ENCODE data around the gene LRMDA. TPM values are rescaled to one million over a fixed set of nuclear protein-coding genes. Genes with fewer than 3 reads are reported as not detected.

LRMDA gene
- total RNA-seq, 2 experiments from 2014 or later: not detected

DNA sequence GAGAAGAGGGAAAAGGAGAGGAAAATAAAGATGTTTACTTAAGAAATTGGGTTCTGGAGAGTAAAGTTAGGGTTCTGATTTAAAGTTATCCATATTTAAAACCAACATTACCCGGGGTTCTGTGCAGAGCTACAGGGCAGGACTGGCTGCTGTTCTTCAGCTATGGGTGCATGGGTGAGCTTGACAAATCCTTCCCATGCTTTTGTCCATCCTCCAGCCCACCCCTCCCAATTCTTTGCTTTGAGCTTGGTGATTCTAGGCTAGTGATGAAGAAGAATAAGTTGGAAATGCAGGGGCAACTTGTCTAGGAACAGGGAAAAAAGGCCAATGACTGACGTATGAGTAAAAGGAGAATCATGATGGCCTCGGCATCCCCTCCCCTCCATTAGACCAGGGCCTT lies 636.0 kb downstream of the LRMDA start:
- H3K27me3 Mint-ChIP-seq (ENCODE audit: low read depth): peaks cover 2% of the 10 kb centered on the region
- no peaks in the 10 kb centered on the region for H3K4me1 Mint-ChIP-seq (ENCODE audit: low read depth)
- no peaks in the 10 kb centered on the region for H3K9me3 Mint-ChIP-seq
- CTCF ChIA-PET: interaction anchor here (0.9 kb wide), 1 partner anchor 15 kb away, joined by 4 read pairs; no protein-coding TSS in a partner anchor
- H3K36me3 Mint-ChIP-seq (ENCODE audit: low read depth): no peaks in the 10 kb centered on the region
- DNase-seq: no peak
- intact Hi-C loops (cut with micrococcal nuclease): no loop called here
- no peak overlapping the region for H3K4me3 Mint-ChIP-seq
- H3K27ac Mint-ChIP-seq: no peak overlapping the region

DNA sequence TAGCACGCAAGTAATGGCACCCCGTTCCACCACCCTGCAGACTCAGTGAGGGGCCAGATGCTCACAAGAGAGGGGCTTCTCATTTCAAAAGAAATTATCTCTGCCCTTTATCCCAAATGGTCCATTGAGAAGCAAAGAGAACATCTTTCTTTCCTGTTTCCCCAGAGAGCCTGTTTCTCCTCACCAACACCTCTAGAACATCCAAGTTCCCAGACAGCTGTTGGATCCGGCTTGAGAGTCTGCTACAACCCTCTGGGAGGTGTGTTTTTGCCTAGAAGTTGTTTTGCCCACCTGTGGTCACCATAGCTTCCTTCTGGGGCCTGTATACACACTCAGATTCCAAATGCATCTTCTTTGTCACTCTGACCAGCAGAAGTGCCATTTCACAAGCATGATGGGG lies 637.4 kb downstream of the LRMDA start:
- no peak for DNase-seq
- no peaks in the 10 kb centered on the region for H3K36me3 Mint-ChIP-seq (ENCODE audit: low read depth)
- peaks cover 2% of the 10 kb centered on the region for H3K27me3 Mint-ChIP-seq (ENCODE audit: low read depth)
- H3K27ac Mint-ChIP-seq: no peak overlapping the region
- CTCF ChIA-PET: no interaction called here
- no peaks in the 10 kb centered on the region for H3K9me3 Mint-ChIP-seq
- H3K4me1 Mint-ChIP-seq (ENCODE audit: low read depth): no peaks in the 10 kb centered on the region
- H3K4me3 Mint-ChIP-seq: no peak overlapping the region
- intact Hi-C loops (cut with micrococcal nuclease): no loop called here

DNA sequence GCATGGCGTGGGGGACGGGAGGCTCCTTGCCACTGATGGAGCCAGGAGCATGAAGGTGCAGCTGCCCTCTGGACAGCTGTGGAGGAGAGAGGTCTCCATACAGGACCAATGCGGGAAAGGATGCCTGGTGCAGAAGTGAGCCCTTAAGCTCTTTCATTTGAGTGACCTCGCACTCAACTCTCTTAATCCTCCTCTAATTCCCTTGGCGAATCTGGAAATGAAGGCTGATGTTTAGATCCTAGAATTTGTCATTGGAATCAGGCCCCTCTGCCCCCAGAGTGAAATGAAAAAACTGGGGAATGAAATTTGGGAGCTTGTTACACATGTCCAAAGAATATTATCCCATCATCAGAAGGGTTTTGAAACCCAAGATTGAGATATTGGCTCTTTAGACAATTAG lies 639.5 kb downstream of the LRMDA start:
- CTCF ChIA-PET: no interaction called here
- Mint-ChIP-seq H3K4me3 (no peak overlapping the region), H3K27ac (no peak overlapping the region), H3K4me1 (ENCODE audit: low read depth) (no peaks in the 10 kb centered on the region), H3K9me3 (no peaks in the 10 kb centered on the region), H3K36me3 (ENCODE audit: low read depth) (no peaks in the 10 kb centered on the region), H3K27me3 (ENCODE audit: low read depth) (peaks cover 4% of the 10 kb centered on the region)
- intact Hi-C loops (cut with micrococcal nuclease): no loop called here
- DNase-seq: no peak

DNA sequence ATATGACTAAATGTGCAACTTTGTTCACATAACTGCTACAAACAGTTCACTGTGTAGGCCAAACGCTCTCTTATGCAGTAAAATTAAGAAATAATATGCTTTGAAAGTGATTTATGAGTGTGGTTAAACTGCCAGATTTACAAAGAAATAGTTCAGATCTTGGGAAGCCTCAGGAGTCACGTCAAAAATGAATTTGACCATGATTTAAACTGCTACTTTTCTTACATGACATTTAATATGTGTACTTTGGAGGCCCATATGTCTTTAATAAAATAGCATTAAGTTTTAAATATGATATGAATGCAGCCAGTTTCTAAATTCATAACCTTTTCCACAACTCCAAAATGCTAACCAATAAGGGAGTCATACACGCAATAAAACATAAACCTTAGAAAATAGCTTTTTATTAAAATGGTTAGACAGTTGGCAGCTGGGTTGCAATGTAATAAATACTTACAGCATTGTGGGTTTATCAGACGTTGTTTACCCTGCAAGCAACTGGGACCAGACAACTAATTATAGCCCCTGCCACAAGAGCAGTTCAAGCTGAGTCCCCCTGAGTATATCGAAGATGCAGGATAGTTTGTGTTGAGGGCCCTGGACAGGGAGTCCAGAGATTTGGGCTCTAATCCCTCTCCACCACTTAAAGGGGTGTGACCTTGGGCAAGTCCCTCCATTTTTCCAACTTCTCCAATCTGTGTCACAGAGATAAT lies 640.4 kb downstream of the LRMDA start:
- no peak overlapping the region for H3K27ac Mint-ChIP-seq
- H3K4me3 Mint-ChIP-seq: no peak overlapping the region
- CTCF ChIA-PET: no interaction called here
- peaks cover 4% of the 10 kb centered on the region for H3K27me3 Mint-ChIP-seq (ENCODE audit: low read depth)
- H3K4me1 Mint-ChIP-seq (ENCODE audit: low read depth): no peaks in the 10 kb centered on the region
- no peaks in the 10 kb centered on the region for H3K9me3 Mint-ChIP-seq
- no peaks in the 10 kb centered on the region for H3K36me3 Mint-ChIP-seq (ENCODE audit: low read depth)
- DNase-seq: no peak
- intact Hi-C loops (cut with micrococcal nuclease): no loop called here

DNA sequence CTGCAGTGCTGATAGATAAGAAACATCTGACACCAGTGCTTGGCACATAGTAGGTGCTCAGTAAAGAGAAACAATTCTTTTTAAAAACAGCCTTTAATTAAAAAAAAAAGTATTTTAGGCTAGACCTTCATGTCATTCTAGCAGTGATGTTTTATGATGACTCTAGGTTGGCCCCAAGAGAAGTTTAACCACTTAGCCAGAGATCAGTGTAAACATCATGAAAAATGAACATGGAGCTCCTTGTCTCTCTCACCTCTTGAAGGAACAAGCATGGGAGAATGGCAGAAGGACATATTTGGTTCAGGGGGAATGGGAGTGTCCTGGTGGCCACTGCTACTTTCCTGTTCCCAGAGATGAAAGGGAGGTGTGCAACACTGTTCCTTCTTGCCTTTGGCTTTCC lies 641.0 kb downstream of the LRMDA start:
- CTCF ChIA-PET: no interaction called here
- Mint-ChIP-seq H3K27me3 (ENCODE audit: low read depth) (peaks cover 4% of the 10 kb centered on the region), H3K27ac (no peak overlapping the region), H3K36me3 (ENCODE audit: low read depth) (no peaks in the 10 kb centered on the region), H3K9me3 (no peaks in the 10 kb centered on the region), H3K4me3 (no peak overlapping the region), H3K4me1 (ENCODE audit: low read depth) (no peaks in the 10 kb centered on the region)
- no peak for DNase-seq
- intact Hi-C loops (cut with micrococcal nuclease): no loop called here

DNA sequence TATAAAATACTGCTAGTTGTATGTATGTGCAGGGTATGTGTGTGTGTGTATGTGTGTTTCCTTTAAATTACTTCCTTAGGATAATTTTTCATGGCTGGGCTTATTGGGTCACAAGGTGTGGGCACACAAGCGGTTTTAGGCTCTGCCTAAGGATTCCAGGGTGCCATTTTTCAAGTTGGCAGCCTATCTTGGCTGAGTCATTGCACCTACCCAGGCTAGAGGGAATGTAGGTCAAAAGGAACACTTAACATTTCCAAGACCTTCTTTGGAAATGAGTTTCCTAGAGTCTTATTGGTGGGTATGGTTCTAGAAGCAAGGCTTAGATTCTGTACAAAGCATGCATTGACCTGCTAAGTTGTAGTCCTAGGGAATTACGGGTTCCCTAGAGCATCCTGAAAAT lies 642.1 kb downstream of the LRMDA start:
- no peaks in the 10 kb centered on the region for H3K36me3 Mint-ChIP-seq (ENCODE audit: low read depth)
- CTCF ChIA-PET: no interaction called here
- H3K9me3 Mint-ChIP-seq: no peaks in the 10 kb centered on the region
- H3K27ac Mint-ChIP-seq: no peak overlapping the region
- H3K4me1 Mint-ChIP-seq (ENCODE audit: low read depth): no peaks in the 10 kb centered on the region
- H3K4me3 Mint-ChIP-seq: no peak overlapping the region
- H3K27me3 Mint-ChIP-seq (ENCODE audit: low read depth): peaks cover 4% of the 10 kb centered on the region
- no peak for DNase-seq
- intact Hi-C loops (cut with micrococcal nuclease): no loop called here

DNA sequence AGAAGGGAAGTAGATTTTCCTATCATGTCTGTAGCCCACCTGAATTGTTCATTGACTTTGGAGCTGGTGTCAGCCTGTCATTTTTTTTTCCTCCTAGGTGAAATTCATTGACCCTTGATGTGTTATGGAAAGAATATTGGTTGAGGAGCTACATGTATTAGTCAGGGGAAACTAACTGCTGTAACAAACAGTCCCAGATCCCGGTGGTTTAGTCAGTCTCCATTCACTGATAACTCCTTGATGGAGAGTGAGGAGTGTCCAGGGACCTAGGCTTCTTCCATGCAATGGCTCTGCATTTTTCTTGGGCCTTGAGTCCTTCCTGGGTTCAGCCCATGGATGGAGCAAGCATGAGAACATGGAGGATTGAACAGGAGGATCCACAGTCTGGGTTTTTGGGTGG lies 643.2 kb downstream of the LRMDA start:
- DNase-seq: no peak
- Mint-ChIP-seq H3K4me1 (ENCODE audit: low read depth) (no peaks in the 10 kb centered on the region), H3K27me3 (ENCODE audit: low read depth) (peaks cover 4% of the 10 kb centered on the region)

DNA sequence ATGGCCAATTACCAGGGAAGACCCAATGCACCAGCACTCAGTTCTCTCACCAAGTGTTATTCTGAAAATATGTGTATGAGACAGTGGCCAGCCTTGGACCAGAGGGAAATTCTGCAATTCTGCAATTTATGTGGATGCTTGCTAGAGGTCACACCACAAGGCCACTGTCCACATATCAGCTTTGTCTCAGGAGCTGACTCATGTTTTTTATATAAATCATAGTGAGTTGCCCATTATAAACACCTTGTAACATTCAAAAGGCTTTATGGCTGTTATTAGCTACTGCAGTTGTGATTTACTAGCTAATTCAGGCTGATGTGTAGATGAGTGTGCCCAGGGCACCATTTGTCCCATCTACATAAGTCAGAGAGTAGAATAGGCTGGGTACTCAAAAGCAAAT lies 649.0 kb downstream of the LRMDA start:
- DNase-seq: no peak
- CTCF ChIA-PET: interaction anchor here (0.6 kb wide), 1 partner anchor 174 kb away, joined by 3 read pairs; no protein-coding TSS in a partner anchor
- Mint-ChIP-seq H3K4me3 (no peak overlapping the region), H3K9me3 (peaks cover 1% of the 10 kb centered on the region), H3K27ac (no peak overlapping the region), H3K4me1 (ENCODE audit: low read depth) (no peaks in the 10 kb centered on the region), H3K36me3 (ENCODE audit: low read depth) (no peaks in the 10 kb centered on the region), H3K27me3 (ENCODE audit: low read depth) (no peaks in the 10 kb centered on the region)
- intact Hi-C loops (cut with micrococcal nuclease): no loop called here

More for the DNA sequence above, 643.2 kb downstream of the LRMDA start:
- intact Hi-C loops (cut with micrococcal nuclease): no loop called here
- no peak overlapping the region for H3K27ac Mint-ChIP-seq
- H3K9me3 Mint-ChIP-seq: no peaks in the 10 kb centered on the region
- H3K4me3 Mint-ChIP-seq: no peak overlapping the region
- CTCF ChIA-PET: interaction anchor here (0.9 kb wide), 1 partner anchor 139 kb away, joined by 4 read pairs; no protein-coding TSS in a partner anchor
- no peaks in the 10 kb centered on the region for H3K36me3 Mint-ChIP-seq (ENCODE audit: low read depth)

DNA sequence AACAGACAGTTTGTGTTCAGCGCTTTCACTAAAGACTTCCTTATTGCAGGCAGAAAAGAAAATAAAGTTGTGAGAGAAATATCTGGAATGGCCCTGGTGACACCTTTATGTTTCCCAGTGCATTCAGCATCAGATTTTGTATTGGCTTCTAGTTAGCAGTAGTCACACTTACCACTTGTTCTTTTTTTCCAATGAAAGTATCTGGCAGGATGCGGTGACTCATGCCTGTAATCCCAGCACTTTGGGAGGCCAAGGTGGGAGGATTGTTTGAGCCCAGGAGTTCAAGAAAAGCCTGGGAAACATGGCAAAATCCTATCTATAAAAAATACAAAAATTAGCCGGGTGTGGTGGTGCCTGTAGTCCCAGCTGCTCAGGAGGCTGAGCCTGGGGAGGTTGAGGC lies 649.6 kb downstream of the LRMDA start:
- Mint-ChIP-seq H3K4me3 (no peak overlapping the region), H3K27me3 (ENCODE audit: low read depth) (no peaks in the 10 kb centered on the region), H3K27ac (no peak overlapping the region), H3K36me3 (ENCODE audit: low read depth) (no peaks in the 10 kb centered on the region), H3K9me3 (peaks cover 1% of the 10 kb centered on the region), H3K4me1 (ENCODE audit: low read depth) (no peaks in the 10 kb centered on the region)
- no peak for DNase-seq
- CTCF ChIA-PET: no interaction called here
- intact Hi-C loops (cut with micrococcal nuclease): no loop called here

DNA sequence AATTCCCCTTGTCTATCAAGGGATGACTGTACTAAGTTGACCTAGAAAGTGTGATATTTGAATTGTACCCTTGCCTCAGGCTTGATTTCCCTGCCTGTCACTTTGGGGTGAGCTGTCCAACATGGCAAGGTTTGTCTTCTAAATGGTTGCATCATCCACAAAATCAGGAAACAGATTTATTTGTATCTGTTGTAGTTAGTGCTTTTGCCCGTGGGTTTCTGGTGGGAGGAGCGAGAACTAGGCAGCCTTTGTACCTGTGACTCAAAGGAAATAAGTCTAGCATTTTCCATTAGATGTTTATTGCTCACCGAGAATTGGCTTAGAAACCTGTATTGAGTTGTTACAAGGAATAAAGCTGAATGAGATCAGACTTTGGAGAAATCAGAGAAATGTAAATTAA lies 650.8 kb downstream of the LRMDA start:
- no peaks in the 10 kb centered on the region for H3K27me3 Mint-ChIP-seq (ENCODE audit: low read depth)
- H3K9me3 Mint-ChIP-seq: peaks cover 1% of the 10 kb centered on the region
- peak; percentile 6 for DNase-seq
- CTCF ChIA-PET: interaction anchor here (0.8 kb wide), 1 partner anchor 15 kb away, joined by 4 read pairs; no protein-coding TSS in a partner anchor
- H3K36me3 Mint-ChIP-seq (ENCODE audit: low read depth): no peaks in the 10 kb centered on the region
- H3K4me3 Mint-ChIP-seq: no peak overlapping the region
- no peak overlapping the region for H3K27ac Mint-ChIP-seq
- intact Hi-C loops (cut with micrococcal nuclease): no loop called here
- no peaks in the 10 kb centered on the region for H3K4me1 Mint-ChIP-seq (ENCODE audit: low read depth)

DNA sequence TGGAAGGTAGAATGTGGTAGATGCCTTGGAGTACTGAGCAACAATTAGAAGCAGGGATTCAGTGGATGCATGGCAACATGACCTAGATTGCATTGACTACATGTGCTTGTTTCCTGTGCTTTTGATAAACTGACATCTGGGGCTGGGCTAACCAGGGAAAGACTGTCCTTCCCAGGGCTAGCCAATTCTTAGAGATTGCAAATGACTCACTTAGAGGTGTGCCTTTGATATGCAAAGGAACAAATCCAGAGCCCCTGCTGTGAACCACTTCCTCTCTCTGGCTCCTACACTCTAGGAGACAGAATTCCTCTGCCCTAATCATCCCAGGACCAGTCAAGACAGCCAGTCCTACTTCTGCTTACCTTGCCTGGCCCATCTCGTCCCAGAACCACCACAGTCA lies 651.5 kb downstream of the LRMDA start:
- DNase-seq: no peak
- CTCF ChIA-PET: no interaction called here
- Mint-ChIP-seq H3K9me3 (peaks cover 1% of the 10 kb centered on the region), H3K36me3 (ENCODE audit: low read depth) (no peaks in the 10 kb centered on the region), H3K27me3 (ENCODE audit: low read depth) (no peaks in the 10 kb centered on the region), H3K27ac (no peak overlapping the region), H3K4me3 (no peak overlapping the region), H3K4me1 (ENCODE audit: low read depth) (no peaks in the 10 kb centered on the region)
- intact Hi-C loops (cut with micrococcal nuclease): no loop called here

DNA sequence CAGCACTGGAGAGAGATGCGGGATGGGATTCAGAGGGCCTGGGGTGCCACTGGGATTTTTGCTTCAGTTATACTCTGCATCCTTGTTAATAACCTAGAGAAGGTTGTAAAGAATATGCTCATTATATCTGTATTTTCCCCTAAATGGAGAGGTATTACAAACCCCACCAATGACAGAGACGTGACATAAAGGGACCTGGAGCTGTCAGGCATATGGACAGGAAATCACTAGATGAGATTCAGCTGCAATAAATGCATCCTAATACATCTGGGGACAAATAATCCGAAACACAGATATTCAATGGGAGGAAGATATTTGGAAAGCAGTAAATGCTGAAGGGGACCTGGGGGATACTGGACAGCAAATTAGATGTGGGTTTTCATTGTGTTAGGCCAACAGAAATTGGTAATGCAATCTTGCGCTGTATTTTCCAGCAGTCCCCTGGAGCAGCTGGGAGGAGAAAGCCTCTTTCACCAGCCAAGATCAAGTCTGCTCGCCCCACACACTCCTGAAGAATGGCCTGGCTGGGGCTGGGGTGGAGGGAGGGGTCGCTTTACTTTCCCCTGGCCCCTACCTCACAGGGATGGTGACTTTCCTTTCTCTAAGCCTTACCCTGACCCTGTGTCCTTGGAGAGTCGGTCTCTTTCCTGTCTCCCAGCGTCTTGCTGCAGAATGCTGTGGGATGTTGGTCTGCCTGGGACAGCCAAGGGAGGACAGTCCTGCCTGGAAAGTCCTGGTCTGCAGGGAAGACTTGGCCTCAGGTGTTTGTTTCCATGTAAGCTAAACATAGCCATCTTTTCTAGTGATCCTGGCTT lies 653.8 kb downstream of the LRMDA start:
- H3K4me1 Mint-ChIP-seq (ENCODE audit: low read depth): no peaks in the 10 kb centered on the region
- no peak for DNase-seq
- H3K27me3 Mint-ChIP-seq (ENCODE audit: low read depth): no peaks in the 10 kb centered on the region
- no peak overlapping the region for H3K4me3 Mint-ChIP-seq
- H3K9me3 Mint-ChIP-seq: peaks cover 1% of the 10 kb centered on the region
- CTCF ChIA-PET: interaction anchor here (0.9 kb wide), 1 partner anchor 48 kb away, joined by 4 read pairs; no protein-coding TSS in a partner anchor
- no peak overlapping the region for H3K27ac Mint-ChIP-seq
- H3K36me3 Mint-ChIP-seq (ENCODE audit: low read depth): no peaks in the 10 kb centered on the region
- intact Hi-C loops (cut with micrococcal nuclease): no loop called here

DNA sequence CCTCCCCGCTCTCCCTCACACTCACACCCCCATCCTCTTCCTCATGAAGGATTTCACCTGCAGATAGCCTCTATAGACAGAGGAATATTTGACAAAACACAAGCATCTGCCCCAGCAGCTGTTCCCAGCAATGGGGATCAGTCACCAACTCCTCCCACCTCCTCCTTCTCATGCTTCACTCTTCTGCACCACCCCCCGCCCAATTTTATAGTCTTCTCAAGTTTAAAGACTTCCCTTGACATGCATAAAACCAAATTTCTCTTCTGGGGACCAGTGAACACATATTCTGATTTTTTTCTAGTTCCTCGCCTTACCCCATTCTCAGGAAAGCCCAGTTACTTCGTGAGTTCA lies 654.4 kb downstream of the LRMDA start:
- DNase-seq: no peak
- CTCF ChIA-PET: no interaction called here
- intact Hi-C loops (cut with micrococcal nuclease): no loop called here
- no peak overlapping the region for H3K4me3 Mint-ChIP-seq
- H3K9me3 Mint-ChIP-seq: peaks cover under 1% of the 10 kb centered on the region
- no peaks in the 10 kb centered on the region for H3K36me3 Mint-ChIP-seq (ENCODE audit: low read depth)
- H3K27me3 Mint-ChIP-seq (ENCODE audit: low read depth): no peaks in the 10 kb centered on the region
- H3K4me1 Mint-ChIP-seq (ENCODE audit: low read depth): no peaks in the 10 kb centered on the region
- no peak overlapping the region for H3K27ac Mint-ChIP-seq

Measured in activated naive CD4-positive, alpha-beta T cell treated with anti-CD3 and anti-CD28 coated beads for 36 hours (primary cell).